ENCODE data around the gene ZNF808. TPM values are rescaled to one million over a fixed set of nuclear protein-coding genes. Genes with fewer than 3 reads are reported as not detected.

ZNF808 gene
- total and polyA plus RNA-seq, 9 of the 15 experiments (the other 6 are each of a cell fraction or from before 2014, with no cell fraction given): 3.1 to 20.1 (median 10.9) TPM

DNA sequence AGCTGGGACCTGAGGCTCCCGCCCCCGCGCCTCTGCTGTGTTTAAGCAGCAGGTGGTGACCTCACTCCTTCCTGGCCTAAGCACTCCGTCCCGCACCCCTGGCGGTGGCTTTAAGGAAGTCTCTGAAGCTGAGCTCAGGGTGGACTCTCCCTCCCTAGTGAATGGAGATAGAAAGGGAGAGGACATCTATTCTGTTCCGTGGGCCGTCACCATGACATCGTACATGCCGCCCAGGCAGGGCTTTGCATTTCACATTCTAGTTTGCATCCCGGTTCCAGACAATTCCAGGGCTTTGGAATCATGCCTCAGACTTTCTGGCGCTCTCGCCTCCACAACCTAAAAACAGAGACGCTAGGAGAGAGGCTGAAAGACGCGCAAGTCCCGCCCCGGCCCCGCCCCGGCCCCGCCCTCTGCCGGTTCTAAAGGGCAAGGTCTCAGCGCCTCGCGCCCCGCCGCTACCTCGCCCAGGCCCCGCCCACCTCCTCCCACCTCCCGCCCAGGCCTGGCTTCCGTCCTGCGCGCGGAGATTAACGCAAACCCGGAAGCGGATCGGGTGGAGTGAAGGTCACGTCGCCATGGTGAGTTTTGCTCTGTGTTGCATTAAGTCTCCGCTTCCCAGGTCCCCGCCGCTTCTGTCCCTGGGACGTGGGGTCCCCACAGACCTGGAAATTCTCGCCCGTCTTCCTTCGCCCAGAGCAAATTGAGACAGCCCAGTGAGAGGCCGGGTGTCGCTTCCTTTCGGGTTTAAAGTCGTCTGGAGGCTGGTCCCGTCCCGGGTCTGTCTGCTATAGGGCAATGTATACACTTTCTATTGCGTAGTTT lies at the start of gene ZNF808 (continued):
- TF ChIP-seq, protein P1, sequence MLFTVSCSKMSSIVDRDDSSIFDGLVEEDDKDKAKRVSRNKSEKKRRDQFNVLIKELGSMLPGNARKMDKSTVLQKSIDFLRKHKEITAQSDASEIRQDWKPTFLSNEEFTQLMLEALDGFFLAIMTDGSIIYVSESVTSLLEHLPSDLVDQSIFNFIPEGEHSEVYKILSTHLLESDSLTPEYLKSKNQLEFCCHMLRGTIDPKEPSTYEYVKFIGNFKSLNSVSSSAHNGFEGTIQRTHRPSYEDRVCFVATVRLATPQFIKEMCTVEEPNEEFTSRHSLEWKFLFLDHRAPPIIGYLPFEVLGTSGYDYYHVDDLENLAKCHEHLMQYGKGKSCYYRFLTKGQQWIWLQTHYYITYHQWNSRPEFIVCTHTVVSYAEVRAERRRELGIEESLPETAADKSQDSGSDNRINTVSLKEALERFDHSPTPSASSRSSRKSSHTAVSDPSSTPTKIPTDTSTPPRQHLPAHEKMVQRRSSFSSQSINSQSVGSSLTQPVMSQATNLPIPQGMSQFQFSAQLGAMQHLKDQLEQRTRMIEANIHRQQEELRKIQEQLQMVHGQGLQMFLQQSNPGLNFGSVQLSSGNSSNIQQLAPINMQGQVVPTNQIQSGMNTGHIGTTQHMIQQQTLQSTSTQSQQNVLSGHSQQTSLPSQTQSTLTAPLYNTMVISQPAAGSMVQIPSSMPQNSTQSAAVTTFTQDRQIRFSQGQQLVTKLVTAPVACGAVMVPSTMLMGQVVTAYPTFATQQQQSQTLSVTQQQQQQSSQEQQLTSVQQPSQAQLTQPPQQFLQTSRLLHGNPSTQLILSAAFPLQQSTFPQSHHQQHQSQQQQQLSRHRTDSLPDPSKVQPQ (CRISPR knock-in tag; IDR thresholded peaks at IDR 0.05; ENCODE audit: borderline replicate concordance): no peak
- TF ChIP-seq, protein P2, sequence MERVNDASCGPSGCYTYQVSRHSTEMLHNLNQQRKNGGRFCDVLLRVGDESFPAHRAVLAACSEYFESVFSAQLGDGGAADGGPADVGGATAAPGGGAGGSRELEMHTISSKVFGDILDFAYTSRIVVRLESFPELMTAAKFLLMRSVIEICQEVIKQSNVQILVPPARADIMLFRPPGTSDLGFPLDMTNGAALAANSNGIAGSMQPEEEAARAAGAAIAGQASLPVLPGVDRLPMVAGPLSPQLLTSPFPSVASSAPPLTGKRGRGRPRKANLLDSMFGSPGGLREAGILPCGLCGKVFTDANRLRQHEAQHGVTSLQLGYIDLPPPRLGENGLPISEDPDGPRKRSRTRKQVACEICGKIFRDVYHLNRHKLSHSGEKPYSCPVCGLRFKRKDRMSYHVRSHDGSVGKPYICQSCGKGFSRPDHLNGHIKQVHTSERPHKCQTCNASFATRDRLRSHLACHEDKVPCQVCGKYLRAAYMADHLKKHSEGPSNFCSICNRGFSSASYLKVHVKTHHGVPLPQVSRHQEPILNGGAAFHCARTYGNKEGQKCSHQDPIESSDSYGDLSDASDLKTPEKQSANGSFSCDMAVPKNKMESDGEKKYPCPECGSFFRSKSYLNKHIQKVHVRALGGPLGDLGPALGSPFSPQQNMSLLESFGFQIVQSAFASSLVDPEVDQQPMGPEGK (CRISPR knock-in tag; IDR thresholded peaks at IDR 0.05; ENCODE audit: borderline replicate concordance): no peak
- no peak; the same call in 1 of the 2 replicates for TF ChIP-seq TRIM28 (IDR thresholded peaks at IDR 0.05)
- TF ChIP-seq CCNT2 (IDR thresholded peaks at IDR 0.05; ENCODE audit: borderline replicate concordance, extremely low read depth, insufficient read length, low read depth, low read length): no peak
- peak; percentile 18; the same call in 1 of the 2 replicates for TF ChIP-seq PML (IDR thresholded peaks at IDR 0.05; ENCODE audit: low read length)
- no peak for TF ChIP-seq MYBL2 (IDR thresholded peaks at IDR 0.05; ENCODE audit: low read depth)
- no peak for TF ChIP-seq MYBL2 (CRISPR knock-in tag; IDR thresholded peaks at IDR 0.05; ENCODE audit: borderline replicate concordance)
- TF ChIP-seq, protein P3, sequence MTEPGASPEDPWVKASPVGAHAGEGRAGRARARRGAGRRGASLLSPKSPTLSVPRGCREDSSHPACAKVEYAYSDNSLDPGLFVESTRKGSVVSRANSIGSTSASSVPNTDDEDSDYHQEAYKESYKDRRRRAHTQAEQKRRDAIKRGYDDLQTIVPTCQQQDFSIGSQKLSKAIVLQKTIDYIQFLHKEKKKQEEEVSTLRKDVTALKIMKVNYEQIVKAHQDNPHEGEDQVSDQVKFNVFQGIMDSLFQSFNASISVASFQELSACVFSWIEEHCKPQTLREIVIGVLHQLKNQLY (CRISPR knock-in tag; conservative IDR thresholded peaks at IDR 0.05): no peak
- peak in 1 of 2 experiments; percentile 70; a peak in 2 of 4 replicates for TF ChIP-seq RAD21 (CRISPR knock-in tag; conservative IDR thresholded peaks at IDR 0.05 in 1 of 2, IDR thresholded peaks at IDR 0.05 in 1 of 2)
- no peak for TF ChIP-seq SMAD2 (IDR thresholded peaks at IDR 0.05; ENCODE audit: low read depth, low read length)
- TF ChIP-seq ILF3 (IDR thresholded peaks at IDR 0.05; ENCODE audit: borderline replicate concordance): no peak
- TF ChIP-seq PRPF4 (IDR thresholded peaks at IDR 0.05; ENCODE audit: insufficient read depth, low read depth, low read length, poor library complexity, severe bottlenecking): no peak
- TF ChIP-seq TGIF2 (CRISPR knock-in tag; IDR thresholded peaks at IDR 0.05): no peak
- no peak for TF ChIP-seq HNRNPH1 (optimal IDR thresholded peaks at IDR 0.05; ENCODE audit: low read depth, low read length)
- no peak for TF ChIP-seq FIP1L1 (IDR thresholded peaks at IDR 0.05; ENCODE audit: low read depth, low read length, poor library complexity, severe bottlenecking)
- TF ChIP-seq, protein P4, sequence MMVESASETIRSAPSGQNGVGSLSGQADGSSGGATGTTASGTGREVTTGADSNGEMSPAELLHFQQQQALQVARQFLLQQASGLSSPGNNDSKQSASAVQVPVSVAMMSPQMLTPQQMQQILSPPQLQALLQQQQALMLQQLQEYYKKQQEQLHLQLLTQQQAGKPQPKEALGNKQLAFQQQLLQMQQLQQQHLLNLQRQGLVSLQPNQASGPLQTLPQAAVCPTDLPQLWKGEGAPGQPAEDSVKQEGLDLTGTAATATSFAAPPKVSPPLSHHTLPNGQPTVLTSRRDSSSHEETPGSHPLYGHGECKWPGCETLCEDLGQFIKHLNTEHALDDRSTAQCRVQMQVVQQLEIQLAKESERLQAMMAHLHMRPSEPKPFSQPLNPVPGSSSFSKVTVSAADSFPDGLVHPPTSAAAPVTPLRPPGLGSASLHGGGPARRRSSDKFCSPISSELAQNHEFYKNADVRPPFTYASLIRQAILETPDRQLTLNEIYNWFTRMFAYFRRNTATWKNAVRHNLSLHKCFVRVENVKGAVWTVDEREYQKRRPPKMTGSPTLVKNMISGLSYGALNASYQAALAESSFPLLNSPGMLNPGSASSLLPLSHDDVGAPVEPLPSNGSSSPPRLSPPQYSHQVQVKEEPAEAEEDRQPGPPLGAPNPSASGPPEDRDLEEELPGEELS (CRISPR knock-in tag; IDR thresholded peaks at IDR 0.05; ENCODE audit: borderline replicate concordance): no peak
- TF ChIP-seq PHF21A (IDR thresholded peaks at IDR 0.05; ENCODE audit: borderline replicate concordance, low read depth): no peak
- TF ChIP-seq CHD4 (IDR thresholded peaks at IDR 0.05; ENCODE audit: insufficient read depth, insufficient replicate concordance, low read depth, low read length, poor library complexity, severe bottlenecking): no peak
